ENCODE data around the gene WFIKKN1.

GRCh38 chr16:640614-641013 lies 9.8 kb downstream of the WFIKKN1 start:
- TF ChIP-seq SUZ12 (IDR thresholded peaks at IDR 0.05) (no peak), FOXK2 (IDR thresholded peaks at IDR 0.05) (no peak), ARNT (IDR thresholded peaks at IDR 0.05) (no peak), ELF4 (IDR thresholded peaks at IDR 0.05) (no peak)
